Measurements from ENCODE around the gene BCAP31. TPM values are rescaled to one million over a fixed set of nuclear protein-coding genes. Genes with fewer than 3 reads are reported as not detected.

The BCAP31 gene
- total RNA-seq, 1 donor from 2014 or later, result 219 TPM

- Histone ChIP-seq H3K27ac (no peak overlapping the region), H3K4me1 (no peaks in the 10 kb centered on the region), H3K9me3 (no peaks in the 10 kb centered on the region), H3K27me3 (ENCODE audit: low read depth) (no peaks in the 10 kb centered on the region), H3K36me3 (no peaks in the 10 kb centered on the region), H3K4me3 (no peak overlapping the region)
- ATAC-seq (no peak), DNase-seq (no peak)
- TF ChIP-seq CTCF (IDR thresholded peaks at IDR 0.05), result no peak
- intact Hi-C loops (cut with DNase I), result no loop called here
Measured at GRCh38 chrX:153668423-153669173, 55.6 kb downstream of the BCAP31 start.

- Histone ChIP-seq H3K4me1 (no peaks in the 10 kb centered on the region), H3K4me3 (no peak overlapping the region), H3K9me3 (no peaks in the 10 kb centered on the region), H3K36me3 (no peaks in the 10 kb centered on the region), H3K27me3 (ENCODE audit: low read depth) (no peaks in the 10 kb centered on the region), H3K27ac (no peak overlapping the region)
- TF ChIP-seq CTCF (IDR thresholded peaks at IDR 0.05), result peak; percentile 71
- ATAC-seq (peak; percentile 81 to 94), DNase-seq (peak; percentile 83)
- intact Hi-C loops (cut with DNase I), result no loop called here
Measured at GRCh38 chrX:153667956-153668396, 56.2 kb downstream of the BCAP31 start.

GRCh38 chrX:153667281-153667955 is 56.8 kb downstream of the BCAP31 start:
- H3K9me3 ChIP-seq, result no peaks in the 10 kb centered on the region
- H3K27me3 ChIP-seq (ENCODE audit: low read depth), result no peaks in the 10 kb centered on the region
- no peaks in the 10 kb centered on the region for H3K36me3 ChIP-seq
- intact Hi-C loops (cut with DNase I), result no loop called here
- ATAC-seq (no peak), DNase-seq (no peak)
- H3K4me1 ChIP-seq, result no peaks in the 10 kb centered on the region
- H3K4me3 ChIP-seq, result no peak overlapping the region
- H3K27ac ChIP-seq, result no peak overlapping the region
- no peak for TF ChIP-seq CTCF (IDR thresholded peaks at IDR 0.05)

GRCh38 chrX:153665726-153666306 is 58.4 kb downstream of the BCAP31 start:
- Histone ChIP-seq H3K4me1 (no peaks in the 10 kb centered on the region), H3K27ac (no peak overlapping the region), H3K27me3 (ENCODE audit: low read depth) (peaks cover 3% of the 10 kb centered on the region), H3K9me3 (no peaks in the 10 kb centered on the region), H3K36me3 (no peaks in the 10 kb centered on the region), H3K4me3 (no peak overlapping the region)
- ATAC-seq, result no peak
- no peak for TF ChIP-seq CTCF (IDR thresholded peaks at IDR 0.05)
- DNase-seq, result no peak
- intact Hi-C loops (cut with DNase I), result no loop called here

GRCh38 chrX:153662266-153662665 is 61.9 kb downstream of the BCAP31 start:
- TF ChIP-seq CTCF (IDR thresholded peaks at IDR 0.05), result peak; percentile 42
- DNase-seq, result peak; percentile 65
- no peak overlapping the region for H3K4me3 ChIP-seq
- peaks cover 3% of the 10 kb centered on the region for H3K27me3 ChIP-seq (ENCODE audit: low read depth)
- H3K36me3 ChIP-seq, result no peaks in the 10 kb centered on the region
- no peaks in the 10 kb centered on the region for H3K9me3 ChIP-seq
- no peaks in the 10 kb centered on the region for H3K4me1 ChIP-seq
- no peak for ATAC-seq
- intact Hi-C loops (cut with DNase I), result no loop called here
- no peak overlapping the region for H3K27ac ChIP-seq
